Upper lobe of left lung (tissue), 4 donors: ENCODE measurements around the gene DNTTIP2.

Experiments
- EP300 ChIP-seq, 4 donors: sonication (generic); formaldehyde crosslinking; IDR thresholded peaks; one replicate each; pipeline ENCODE4 v1.5.1; 2017; ENCODE audit warnings: antibody characterized with exemption in 4 of 4, control low read depth in 2 of 4
- POLR2A ChIP-seq, 4 donors: fragments of 450-650 bp; IDR thresholded peaks; one replicate each; pipeline ENCODE4 v1.5.1; 2016 to 2017; ENCODE audit warnings: antibody characterized with exemption in 4 of 4, mild to moderate bottlenecking in 2 of 4

DNA sequence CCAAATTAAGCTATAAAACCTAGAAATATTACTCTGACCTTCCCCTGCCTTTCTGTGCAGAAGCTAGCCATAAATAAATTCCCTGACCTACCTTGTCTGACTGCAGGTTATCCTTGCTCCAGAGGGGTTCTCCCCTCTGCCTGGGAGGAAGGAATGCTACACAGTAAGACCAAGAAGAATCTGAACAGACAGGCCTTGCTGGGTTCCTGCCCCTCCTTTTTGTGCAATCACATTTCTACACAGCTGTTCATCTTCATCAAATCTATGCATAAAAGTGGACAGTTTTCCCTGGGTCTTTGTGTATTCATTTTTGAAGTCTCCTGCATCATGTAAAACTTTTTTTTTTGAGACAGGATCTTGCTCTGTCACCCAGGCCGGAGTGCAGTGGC is 50.6 kb downstream of the DNTTIP2 start:
- no peak for TF ChIP-seq EP300 (IDR thresholded peaks at IDR 0.05)
- no peak for TF ChIP-seq POLR2A (IDR thresholded peaks at IDR 0.05)
